ENCODE results near the gene FARP2. TPM values are rescaled to one million over a fixed set of nuclear protein-coding genes. Genes with fewer than 3 reads are reported as not detected.

FARP2 gene
- total and polyA plus RNA-seq, 2 of the 13 experiments (the other 11 are each of a cell fraction or from before 2014, with no cell fraction given), result 28.0 to 45.4 TPM

GRCh38 chr2:241315879-241316631 lies 40.0 kb upstream of the FARP2 start, which contains the start of gene SEPTIN2 (continued):
- no peak for TF ChIP-seq BRF2 (CRISPR knock-in tag; IDR thresholded peaks at IDR 0.05)
- 0 out of 2 replicates have a peak, but pooled peaks have one; percentile 37 for TF ChIP-seq ZNF776 (CRISPR knock-in tag; IDR thresholded peaks at IDR 0.05)
- TF ChIP-seq ZNF263 (CRISPR knock-in tag; IDR thresholded peaks at IDR 0.05), result peak; percentile 55; the same call in 1 of the 2 replicates
- peak; percentile 85; the same call in 1 of the 2 replicates for TF ChIP-seq POGK (CRISPR knock-in tag; conservative IDR thresholded peaks at IDR 0.05)
- TF ChIP-seq NCOR1 (IDR thresholded peaks at IDR 0.05; ENCODE audit: borderline replicate concordance, low read length), result peak; percentile 12
- TF ChIP-seq IRF9 (CRISPR knock-in tag; IDR thresholded peaks at IDR 0.05; ENCODE audit: borderline replicate concordance), result no peak
- peak; percentile 61; the same call in 1 of the 2 replicates for TF ChIP-seq ZNF563 (CRISPR knock-in tag; IDR thresholded peaks at IDR 0.05)
- TF ChIP-seq ZNF251 (CRISPR knock-in tag; IDR thresholded peaks at IDR 0.05), result no peak
- TF ChIP-seq ZNF891 (CRISPR knock-in tag; IDR thresholded peaks at IDR 0.05), result peak; percentile 24; the same call in 1 of the 2 replicates
- no peak for TF ChIP-seq SOX5 (CRISPR knock-in tag; IDR thresholded peaks at IDR 0.05; ENCODE audit: borderline replicate concordance)
- no peak; the same call in 1 of the 2 replicates for TF ChIP-seq HBP1 (CRISPR knock-in tag; IDR thresholded peaks at IDR 0.05; ENCODE audit: low read depth)
- no peak for TF ChIP-seq PRDM4 (CRISPR knock-in tag; IDR thresholded peaks at IDR 0.05; ENCODE audit: borderline replicate concordance)
- TF ChIP-seq ZNF121 (CRISPR knock-in tag; IDR thresholded peaks at IDR 0.05), result peak; percentile 28; the same call in 1 of the 2 replicates
- TF ChIP-seq ZNF101 (CRISPR knock-in tag; IDR thresholded peaks at IDR 0.05; ENCODE audit: borderline replicate concordance, low read depth), result no peak

All from HepG2 (cell line).